Osteoblast (primary cell): ENCODE measurements around the gene MORC2. TPM values are rescaled to one million over a fixed set of nuclear protein-coding genes. Genes with fewer than 3 reads are reported as not detected.

Experiments used
- DNase-seq: peaks from one replicate; pipeline ENCODE4 v3.0.0; 2011; ENCODE audit warnings: low spot score, mixed read lengths; ENCODE audit not compliant: insufficient read length; ENCODE audit errors: missing footprints
- H2AFZ ChIP-seq: 2 replicates; pipeline ENCODE4 v1.6.0; 2011; ENCODE audit warnings: mild to moderate bottlenecking, low read length
- H3K27ac ChIP-seq: 2 replicates; pipeline ENCODE4 v1.5.1; 2011; ENCODE audit warnings: mild to moderate bottlenecking, low read depth, low read length, moderate library complexity
- H3K27me3 ChIP-seq: 2 replicates; pipeline ENCODE4 v1.6.0; 2012; ENCODE audit warnings: mild to moderate bottlenecking, control low read depth, inconsistent platforms, low read length, moderate library complexity; ENCODE audit not compliant: insufficient read depth
- H3K36me3 ChIP-seq: 2 replicates; pipeline ENCODE4 v1.5.1; 2011; ENCODE audit warnings: mild to moderate bottlenecking, low read length, control low read depth, moderate library complexity; ENCODE audit not compliant: insufficient read depth
- H3K4me1 ChIP-seq: 2 replicates; pipeline ENCODE4 v1.5.1; 2011; ENCODE audit warnings: mild to moderate bottlenecking, low read length, control low read depth, moderate library complexity; ENCODE audit not compliant: insufficient read depth
- H3K4me2 ChIP-seq: 2 replicates; pipeline ENCODE4 v1.6.0; 2011; ENCODE audit warnings: mild to moderate bottlenecking, low read length; ENCODE audit not compliant: insufficient read depth
- H3K4me3 ChIP-seq: fragments of 200-600 bp; sonication (generic); 3 replicates; pipeline ENCODE4 v1.5.1; 2012; ENCODE audit warnings: mild to moderate bottlenecking, low read length, inconsistent platforms; ENCODE audit not compliant: insufficient read depth
- H3K79me2 ChIP-seq: 2 replicates; pipeline ENCODE4 v1.6.0; 2012; ENCODE audit warnings: mild to moderate bottlenecking, low read length, control low read depth, inconsistent platforms; ENCODE audit not compliant: insufficient read depth
- H3K9me3 ChIP-seq: 2 replicates; pipeline ENCODE4 v1.5.1; 2011; ENCODE audit warnings: low read depth, low read length, control low read depth
- H4K20me1 ChIP-seq: 2 replicates; pipeline ENCODE4 v1.6.0; 2012; ENCODE audit warnings: mild to moderate bottlenecking, low read length, control low read depth; ENCODE audit not compliant: insufficient read depth
- total RNA-seq: library from RNA; depleted of rRNA; stranded (reverse); fragments of >200 nt; gene quantifications from 2 replicates; pipeline ENCODE4 v1.2.3, GENCODE V29; 2012
- TF ChIP-seq, protein P1 (sequence below): IDR thresholded peaks from 2 replicates; pipeline ENCODE4 v1.5.1; 2011; ENCODE audit warnings: mild to moderate bottlenecking, low read depth, low read length, moderate library complexity; ENCODE audit errors: extremely low read depth

The MORC2 gene
- total RNA-seq, 1 donor: 17.0 TPM

DNA sequence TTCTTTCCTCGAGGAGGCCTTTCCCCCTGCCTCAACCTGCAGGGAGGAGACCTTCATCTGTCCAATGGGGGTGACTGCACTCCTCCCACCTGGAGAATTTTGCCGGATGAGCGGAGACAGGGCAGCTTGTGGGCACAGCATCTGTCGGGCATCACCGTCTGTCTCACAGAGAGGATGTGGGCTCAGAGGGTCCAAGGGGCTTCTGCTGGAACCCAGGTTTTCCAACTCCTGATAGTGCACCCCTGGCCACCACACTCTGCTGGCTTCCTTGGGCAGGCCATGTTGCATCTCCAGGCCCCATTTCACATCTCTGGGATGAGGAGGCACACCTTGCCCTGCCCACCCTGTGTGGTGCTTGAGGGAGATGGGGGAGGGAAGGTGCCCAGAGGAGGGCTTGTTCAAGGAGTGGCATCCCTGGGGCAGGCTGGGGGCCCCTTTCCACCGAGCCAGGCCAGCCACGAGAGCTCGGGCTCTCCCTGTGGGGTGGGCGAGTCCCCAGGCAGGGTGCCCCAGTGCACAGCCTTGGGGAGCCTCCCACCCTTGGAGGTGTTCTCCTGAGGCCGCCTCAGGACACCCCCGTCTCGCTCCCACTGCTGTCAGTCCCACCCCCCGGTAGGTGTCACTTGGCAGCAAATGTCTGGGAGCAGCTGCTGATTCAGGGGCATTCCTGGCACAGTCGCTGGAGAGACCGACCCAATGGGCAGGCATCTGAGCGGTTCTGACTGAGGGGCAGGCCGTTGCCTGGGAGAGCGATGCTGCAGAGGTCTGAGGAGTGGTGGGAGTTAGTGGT, 84.2 kb downstream of the MORC2 start:
- no peak overlapping the region for H3K27ac ChIP-seq
- DNase-seq: peak; percentile 71
- no peak overlapping the region for H3K4me2 ChIP-seq
- no peak overlapping the region for H2AFZ ChIP-seq
- no peaks in the 10 kb centered on the region for H4K20me1 ChIP-seq
- TF ChIP-seq, protein P1, sequence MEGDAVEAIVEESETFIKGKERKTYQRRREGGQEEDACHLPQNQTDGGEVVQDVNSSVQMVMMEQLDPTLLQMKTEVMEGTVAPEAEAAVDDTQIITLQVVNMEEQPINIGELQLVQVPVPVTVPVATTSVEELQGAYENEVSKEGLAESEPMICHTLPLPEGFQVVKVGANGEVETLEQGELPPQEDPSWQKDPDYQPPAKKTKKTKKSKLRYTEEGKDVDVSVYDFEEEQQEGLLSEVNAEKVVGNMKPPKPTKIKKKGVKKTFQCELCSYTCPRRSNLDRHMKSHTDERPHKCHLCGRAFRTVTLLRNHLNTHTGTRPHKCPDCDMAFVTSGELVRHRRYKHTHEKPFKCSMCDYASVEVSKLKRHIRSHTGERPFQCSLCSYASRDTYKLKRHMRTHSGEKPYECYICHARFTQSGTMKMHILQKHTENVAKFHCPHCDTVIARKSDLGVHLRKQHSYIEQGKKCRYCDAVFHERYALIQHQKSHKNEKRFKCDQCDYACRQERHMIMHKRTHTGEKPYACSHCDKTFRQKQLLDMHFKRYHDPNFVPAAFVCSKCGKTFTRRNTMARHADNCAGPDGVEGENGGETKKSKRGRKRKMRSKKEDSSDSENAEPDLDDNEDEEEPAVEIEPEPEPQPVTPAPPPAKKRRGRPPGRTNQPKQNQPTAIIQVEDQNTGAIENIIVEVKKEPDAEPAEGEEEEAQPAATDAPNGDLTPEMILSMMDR: no peak
- H3K27me3 ChIP-seq: no peaks in the 10 kb centered on the region
- H3K9me3 ChIP-seq: no peaks in the 10 kb centered on the region
- no peaks in the 10 kb centered on the region for H3K4me1 ChIP-seq
- no peaks in the 10 kb centered on the region for H3K36me3 ChIP-seq
- no peaks in the 10 kb centered on the region for H3K79me2 ChIP-seq
- H3K4me3 ChIP-seq: no peak overlapping the region

- no peaks in the 10 kb centered on the region for H3K27me3 ChIP-seq
- H2AFZ ChIP-seq: no peak overlapping the region
- H4K20me1 ChIP-seq: no peaks in the 10 kb centered on the region
- H3K9me3 ChIP-seq: no peaks in the 10 kb centered on the region
- no peaks in the 10 kb centered on the region for H3K79me2 ChIP-seq
- H3K27ac ChIP-seq: no peak overlapping the region
- H3K4me2 ChIP-seq: no peak overlapping the region
- TF ChIP-seq, protein P1: no peak
- H3K4me3 ChIP-seq: no peak overlapping the region
- no peaks in the 10 kb centered on the region for H3K4me1 ChIP-seq
- DNase-seq: peak; percentile 62
- H3K36me3 ChIP-seq: no peaks in the 10 kb centered on the region
Measured at GRCh38 chr22:30883586-30884145, 84.9 kb downstream of the MORC2 start.

- Histone ChIP-seq H3K79me2 (no peaks in the 10 kb centered on the region), H3K27me3 (no peaks in the 10 kb centered on the region)
Measured at GRCh38 chr22:30882974-30883533, 85.5 kb downstream of the MORC2 start.

More at GRCh38 chr22:30882974-30883533, 85.5 kb downstream of the MORC2 start:
- Histone ChIP-seq H3K36me3 (no peaks in the 10 kb centered on the region), H3K4me3 (no peak overlapping the region), H3K27ac (no peak overlapping the region), H3K9me3 (no peaks in the 10 kb centered on the region), H3K4me2 (no peak overlapping the region), H4K20me1 (no peaks in the 10 kb centered on the region), H3K4me1 (no peaks in the 10 kb centered on the region), H2AFZ (no peak overlapping the region)
- peak; percentile 68 for DNase-seq
- TF ChIP-seq, protein P1: no peak
